ENCODE results near the gene ZFC3H1.

DNA sequence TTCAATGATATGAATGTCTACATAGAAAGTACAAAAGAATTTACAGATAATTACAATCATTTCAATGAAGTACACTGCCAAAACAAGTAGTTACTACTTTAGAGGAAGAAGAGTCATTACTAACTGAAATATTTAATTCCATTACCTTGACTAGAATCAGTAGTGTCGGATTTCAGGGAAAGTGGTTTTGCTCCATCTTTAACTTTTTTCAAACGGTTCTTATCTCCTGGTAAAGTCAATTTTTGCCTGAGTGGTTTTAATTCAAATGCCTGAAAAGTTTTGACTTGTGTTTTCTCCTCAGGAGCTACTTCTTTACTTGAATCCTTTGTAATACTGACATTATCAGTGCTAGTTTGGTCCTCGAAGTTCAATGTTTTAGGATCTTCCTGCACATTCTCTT, 6.9 kb downstream of the ZFC3H1 start:
- TF ChIP-seq, protein P1, sequence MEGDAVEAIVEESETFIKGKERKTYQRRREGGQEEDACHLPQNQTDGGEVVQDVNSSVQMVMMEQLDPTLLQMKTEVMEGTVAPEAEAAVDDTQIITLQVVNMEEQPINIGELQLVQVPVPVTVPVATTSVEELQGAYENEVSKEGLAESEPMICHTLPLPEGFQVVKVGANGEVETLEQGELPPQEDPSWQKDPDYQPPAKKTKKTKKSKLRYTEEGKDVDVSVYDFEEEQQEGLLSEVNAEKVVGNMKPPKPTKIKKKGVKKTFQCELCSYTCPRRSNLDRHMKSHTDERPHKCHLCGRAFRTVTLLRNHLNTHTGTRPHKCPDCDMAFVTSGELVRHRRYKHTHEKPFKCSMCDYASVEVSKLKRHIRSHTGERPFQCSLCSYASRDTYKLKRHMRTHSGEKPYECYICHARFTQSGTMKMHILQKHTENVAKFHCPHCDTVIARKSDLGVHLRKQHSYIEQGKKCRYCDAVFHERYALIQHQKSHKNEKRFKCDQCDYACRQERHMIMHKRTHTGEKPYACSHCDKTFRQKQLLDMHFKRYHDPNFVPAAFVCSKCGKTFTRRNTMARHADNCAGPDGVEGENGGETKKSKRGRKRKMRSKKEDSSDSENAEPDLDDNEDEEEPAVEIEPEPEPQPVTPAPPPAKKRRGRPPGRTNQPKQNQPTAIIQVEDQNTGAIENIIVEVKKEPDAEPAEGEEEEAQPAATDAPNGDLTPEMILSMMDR (IDR thresholded peaks at IDR 0.05; ENCODE audit: low read depth, low read length, poor library complexity, severe bottlenecking), result no peak
- no peak for TF ChIP-seq EZH2phosphoT487 (IDR thresholded peaks at IDR 0.05; ENCODE audit: borderline replicate concordance, low read length)
